A549 (cell line): ENCODE data around the gene UGT1A5.

Experiments
- CEBPB ChIP-seq, 2 experiments: fragments of >200 bp in 1 of 2; sonication (Bioruptor Twin) in 1 of 2; formaldehyde crosslinking in 1 of 2; IDR thresholded peaks; 2 replicates each; pipeline ENCODE4 v1.6.1; 2012 to 2016
- CTCF ChIP-seq: fragments of >200 bp; sonication (Bioruptor Twin); formaldehyde crosslinking; IDR thresholded peaks from 3 replicates; pipeline ENCODE4 v1.5.1; 2016
- EP300 ChIP-seq, 2 experiments: fragments of >200 bp; sonication (Bioruptor Twin); formaldehyde crosslinking; IDR thresholded peaks; 2 replicates in 1 of 2; 3 replicates in 1 of 2; pipeline ENCODE4 v1.6.1; 2016 to 2017
- ESRRA ChIP-seq: fragments of 150-350 bp; IDR thresholded peaks from 2 replicates; pipeline ENCODE4 v1.6.1; 2014; ENCODE audit warnings: mild to moderate bottlenecking, low read length, borderline replicate concordance
- GATA3 ChIP-seq: IDR thresholded peaks from 2 replicates; pipeline ENCODE4 v1.6.1; 2012; ENCODE audit warnings: borderline replicate concordance
- KDM1A ChIP-seq: fragments of 200-600 bp; sonication (generic); IDR thresholded peaks from 2 replicates; pipeline ENCODE4 v1.6.1; 2016; ENCODE audit warnings: low read depth, mild to moderate bottlenecking
- KDM5A ChIP-seq: fragments of 200-600 bp; sonication (generic); IDR thresholded peaks from 2 replicates; pipeline ENCODE4 v1.6.1; 2016; ENCODE audit warnings: antibody characterized with exemption, mild to moderate bottlenecking
- MAX ChIP-seq: IDR thresholded peaks from 2 replicates; pipeline ENCODE4 v1.6.1; 2012
- NFE2L2 ChIP-seq: fragments of 150-350 bp; conservative IDR thresholded peaks from 2 replicates; pipeline ENCODE4 v1.6.1; 2014; ENCODE audit warnings: low read length
- PHF8 ChIP-seq: fragments of 200-600 bp; sonication (generic); IDR thresholded peaks from 2 replicates; pipeline ENCODE4 v1.6.1; 2016; ENCODE audit warnings: low read depth, mild to moderate bottlenecking, antibody characterized with exemption, moderate library complexity, borderline replicate concordance
- POLR2A ChIP-seq: IDR thresholded peaks from 2 replicates; pipeline ENCODE4 v1.6.1; 2012; ENCODE audit warnings: mild to moderate bottlenecking, low read length
- RCOR1 ChIP-seq: fragments of 150-350 bp; IDR thresholded peaks from 2 replicates; pipeline ENCODE4 v1.6.1; 2014; ENCODE audit warnings: antibody characterized with exemption, low read length, low read depth
- REST ChIP-seq: fragments of 200-600 bp; sonication (generic); IDR thresholded peaks from 2 replicates; pipeline ENCODE4 v1.6.1; 2016; ENCODE audit warnings: antibody characterized with exemption, mild to moderate bottlenecking, moderate library complexity
- USF2 ChIP-seq: fragments of 450-650 bp; IDR thresholded peaks from 2 replicates; pipeline ENCODE4 v1.6.1; 2014; ENCODE audit warnings: antibody characterized with exemption

- TF ChIP-seq CTCF, result no peak
- TF ChIP-seq EP300 (IDR thresholded peaks at IDR 0.05), result no peak
- no peak for TF ChIP-seq POLR2A
- TF ChIP-seq USF2, result no peak
- TF ChIP-seq MAX, result no peak
- TF ChIP-seq KDM5A, result no peak
- no peak for TF ChIP-seq RCOR1
- no peak for TF ChIP-seq CEBPB (IDR thresholded peaks at IDR 0.05)
- no peak for TF ChIP-seq ESRRA
- no peak for TF ChIP-seq NFE2L2
- TF ChIP-seq KDM1A, result no peak
- no peak for TF ChIP-seq PHF8
- no peak for TF ChIP-seq REST
- no peak for TF ChIP-seq GATA3
These were observed 109.5 kb downstream of the UGT1A5 start for GRCh38 chr2:233822101-233822771.
